ENCODE data around the gene TDRD1. TPM values are rescaled to one million over a fixed set of nuclear protein-coding genes. Genes with fewer than 3 reads are reported as not detected.

TDRD1 gene
- total and polyA plus RNA-seq, 9 donors = 0.04 to 0.29 (median 0.06) TPM

GRCh38 chr10:114188001-114188400 is 8.8 kb downstream of the TDRD1 start:
- Histone ChIP-seq H3K27me3 (ENCODE audit: control insufficient read depth, insufficient read depth, low read length) (no peaks in the 10 kb centered on the region), H3K27ac (ENCODE audit: low read length) (no peak overlapping the region), H3K4me3 (ENCODE audit: low read length) (no peak overlapping the region), H3K9me3 (replicated peaks; ENCODE audit: control insufficient read depth, low read depth, low read length) (no peaks in the 10 kb centered on the region), H3K4me1 (ENCODE audit: control insufficient read depth, insufficient read depth, low read length) (no peaks in the 10 kb centered on the region), H3K36me3 (ENCODE audit: control insufficient read depth, insufficient read depth, low read length) (no peaks in the 10 kb centered on the region)
- DNase-seq = no peak
- WGBS (ENCODE audit: insufficient coverage) = 100% methylated on average over 1 of the region's 3 CpGs

DNA sequence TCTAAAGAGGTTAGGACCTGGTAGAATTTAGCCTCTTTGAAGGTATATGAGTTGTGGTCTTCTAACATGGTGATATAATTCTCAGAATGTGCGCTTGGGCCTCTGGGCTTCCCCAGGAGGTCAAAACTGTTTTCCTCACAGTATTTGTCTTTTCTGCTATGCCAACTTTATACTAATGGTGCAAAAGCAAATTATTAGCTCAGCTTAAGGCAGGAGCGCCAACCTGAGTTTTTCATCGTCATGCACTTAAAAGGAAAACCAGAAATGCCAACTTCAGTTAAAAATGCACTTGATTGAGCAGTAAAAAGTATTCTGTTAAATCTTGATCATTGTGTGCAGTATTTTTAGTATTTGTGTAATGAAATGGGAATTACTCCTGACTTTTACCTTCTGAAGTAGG is 9.7 kb downstream of the TDRD1 start:
- no peaks in the 10 kb centered on the region for H3K9me3 ChIP-seq (replicated peaks; ENCODE audit: control insufficient read depth, low read depth, low read length)
- no peaks in the 10 kb centered on the region for H3K27me3 ChIP-seq (ENCODE audit: control insufficient read depth, insufficient read depth, low read length)
- no peaks in the 10 kb centered on the region for H3K4me1 ChIP-seq (ENCODE audit: control insufficient read depth, insufficient read depth, low read length)
- 88% methylated on average over 3 of the region's 3 CpGs for WGBS (ENCODE audit: insufficient coverage)
- no peak for DNase-seq
- H3K27ac ChIP-seq (ENCODE audit: low read length) = no peak overlapping the region
- no peaks in the 10 kb centered on the region for H3K36me3 ChIP-seq (ENCODE audit: control insufficient read depth, insufficient read depth, low read length)
- H3K4me3 ChIP-seq (ENCODE audit: low read length) = no peak overlapping the region

GRCh38 chr10:114189700-114190099 is 10.5 kb downstream of the TDRD1 start:
- H3K27ac ChIP-seq (ENCODE audit: low read length) = no peak overlapping the region
- DNase-seq = no peak
- no peaks in the 10 kb centered on the region for H3K36me3 ChIP-seq (ENCODE audit: control insufficient read depth, insufficient read depth, low read length)
- WGBS (ENCODE audit: insufficient coverage) = no CpG with 5 or more reads among the region's 8 CpGs
- no peaks in the 10 kb centered on the region for H3K9me3 ChIP-seq (replicated peaks; ENCODE audit: control insufficient read depth, low read depth, low read length)
- H3K4me1 ChIP-seq (ENCODE audit: control insufficient read depth, insufficient read depth, low read length) = no peaks in the 10 kb centered on the region
- no peaks in the 10 kb centered on the region for H3K27me3 ChIP-seq (ENCODE audit: control insufficient read depth, insufficient read depth, low read length)
- no peak overlapping the region for H3K4me3 ChIP-seq (ENCODE audit: low read length)

DNA sequence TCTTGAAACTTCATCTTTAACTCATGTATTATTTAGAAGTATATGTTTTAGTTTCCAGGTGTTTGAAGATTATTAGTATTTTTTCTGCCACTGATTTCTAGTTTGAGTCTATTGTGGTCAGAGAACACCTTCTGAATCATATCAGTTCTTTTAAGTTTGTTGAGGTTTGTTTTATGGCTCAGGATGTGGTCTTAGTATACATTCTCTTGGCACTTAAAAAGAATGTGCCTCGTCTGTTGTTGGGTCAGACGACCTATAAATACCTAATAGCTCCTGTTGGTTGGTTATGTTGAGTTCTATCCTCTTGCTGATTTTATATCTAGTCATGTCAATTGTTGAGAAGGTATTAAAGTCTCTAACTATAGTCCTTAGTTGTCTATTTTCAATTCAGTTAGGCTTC is 15.9 kb downstream of the TDRD1 start:
- Histone ChIP-seq H3K36me3 (ENCODE audit: control insufficient read depth, insufficient read depth, low read length) (no peaks in the 10 kb centered on the region), H3K27me3 (ENCODE audit: control insufficient read depth, insufficient read depth, low read length) (no peaks in the 10 kb centered on the region), H3K9me3 (replicated peaks; ENCODE audit: control insufficient read depth, low read depth, low read length) (no peaks in the 10 kb centered on the region), H3K4me1 (ENCODE audit: control insufficient read depth, insufficient read depth, low read length) (no peaks in the 10 kb centered on the region), H3K4me3 (ENCODE audit: low read length) (no peak overlapping the region), H3K27ac (ENCODE audit: low read length) (no peak overlapping the region)
- no CpG with 5 or more reads among the region's 2 CpGs for WGBS (ENCODE audit: insufficient coverage)
- no peak for DNase-seq

- H3K27ac ChIP-seq (ENCODE audit: low read length) = no peak overlapping the region
- H3K9me3 ChIP-seq (replicated peaks; ENCODE audit: control insufficient read depth, low read depth, low read length) = no peaks in the 10 kb centered on the region
- no CpG with 5 or more reads among the region's 4 CpGs for WGBS (ENCODE audit: insufficient coverage)
- no peak overlapping the region for H3K4me3 ChIP-seq (ENCODE audit: low read length)
- H3K27me3 ChIP-seq (ENCODE audit: control insufficient read depth, insufficient read depth, low read length) = no peaks in the 10 kb centered on the region
- no peaks in the 10 kb centered on the region for H3K36me3 ChIP-seq (ENCODE audit: control insufficient read depth, insufficient read depth, low read length)
- no peak for DNase-seq
- no peaks in the 10 kb centered on the region for H3K4me1 ChIP-seq (ENCODE audit: control insufficient read depth, insufficient read depth, low read length)
These were observed 20.1 kb downstream of the TDRD1 start for GRCh38 chr10:114199239-114199638.

- Histone ChIP-seq H3K36me3 (ENCODE audit: control insufficient read depth, insufficient read depth, low read length) (no peaks in the 10 kb centered on the region), H3K9me3 (replicated peaks; ENCODE audit: control insufficient read depth, low read depth, low read length) (no peaks in the 10 kb centered on the region), H3K4me3 (ENCODE audit: low read length) (no peak overlapping the region), H3K27ac (ENCODE audit: low read length) (no peak overlapping the region), H3K27me3 (ENCODE audit: control insufficient read depth, insufficient read depth, low read length) (no peaks in the 10 kb centered on the region), H3K4me1 (ENCODE audit: control insufficient read depth, insufficient read depth, low read length) (no peaks in the 10 kb centered on the region)
- 40% methylated on average over 2 of the region's 3 CpGs for whole genome bisulfite sequencing (ENCODE audit: insufficient coverage)
- DNase-seq = peak; percentile 41
These were observed 23.7 kb downstream of the TDRD1 start for GRCh38 chr10:114202812-114203211.

DNA sequence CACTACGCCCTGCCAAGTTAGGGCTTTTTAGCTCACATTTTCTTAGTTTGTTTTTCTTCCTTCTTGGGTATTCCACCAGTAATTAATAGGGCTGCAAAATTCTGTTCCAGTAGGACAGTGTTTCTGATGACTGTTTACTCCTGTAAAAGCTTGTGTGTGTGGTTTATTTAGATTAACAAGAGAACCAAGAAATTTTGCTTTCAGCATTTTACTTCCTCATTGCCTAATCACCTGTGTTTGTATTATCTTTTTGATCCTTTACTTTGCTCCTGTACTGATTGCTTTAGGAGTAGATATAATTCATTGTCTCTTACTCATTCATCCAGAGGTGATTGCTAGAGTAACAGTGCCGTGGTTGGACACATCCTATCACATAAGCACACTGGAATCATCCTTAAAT is 27.7 kb downstream of the TDRD1 start:
- Histone ChIP-seq H3K27me3 (ENCODE audit: control insufficient read depth, insufficient read depth, low read length) (no peaks in the 10 kb centered on the region), H3K4me3 (ENCODE audit: low read length) (no peak overlapping the region), H3K27ac (ENCODE audit: low read length) (no peak overlapping the region), H3K9me3 (replicated peaks; ENCODE audit: control insufficient read depth, low read depth, low read length) (no peaks in the 10 kb centered on the region), H3K36me3 (ENCODE audit: control insufficient read depth, insufficient read depth, low read length) (no peaks in the 10 kb centered on the region), H3K4me1 (ENCODE audit: control insufficient read depth, insufficient read depth, low read length) (no peaks in the 10 kb centered on the region)
- DNase-seq = no peak
- 67% methylated on average over 2 of the region's 2 CpGs for WGBS (ENCODE audit: insufficient coverage)

DNA sequence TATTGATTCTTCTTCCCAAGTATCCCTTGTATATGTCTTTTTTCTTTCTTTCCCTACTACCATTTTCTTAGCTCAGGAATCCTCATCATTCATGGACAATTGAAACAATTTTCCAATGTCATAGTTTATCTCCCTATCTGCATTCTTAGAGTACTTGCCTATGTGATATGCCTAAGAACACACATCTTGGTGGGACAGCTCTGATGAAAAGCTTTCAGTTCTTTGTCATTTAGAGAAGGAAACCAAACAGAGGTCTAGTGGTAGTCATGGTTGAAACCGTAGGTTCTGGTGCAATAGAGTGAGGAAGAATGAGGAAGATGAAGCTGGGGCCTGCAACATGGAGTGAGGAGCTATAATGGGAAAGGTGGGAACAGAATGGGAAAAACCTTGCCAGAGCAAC is 28.2 kb downstream of the TDRD1 start:
- Histone ChIP-seq H3K27ac (ENCODE audit: low read length) (no peak overlapping the region), H3K4me3 (ENCODE audit: low read length) (no peak overlapping the region), H3K4me1 (ENCODE audit: control insufficient read depth, insufficient read depth, low read length) (no peaks in the 10 kb centered on the region), H3K36me3 (ENCODE audit: control insufficient read depth, insufficient read depth, low read length) (no peaks in the 10 kb centered on the region), H3K9me3 (replicated peaks; ENCODE audit: control insufficient read depth, low read depth, low read length) (no peaks in the 10 kb centered on the region), H3K27me3 (ENCODE audit: control insufficient read depth, insufficient read depth, low read length) (no peaks in the 10 kb centered on the region)
- WGBS (ENCODE audit: insufficient coverage) = 83% methylated on average over 1 of the region's 1 CpG
- no peak for DNase-seq

DNA sequence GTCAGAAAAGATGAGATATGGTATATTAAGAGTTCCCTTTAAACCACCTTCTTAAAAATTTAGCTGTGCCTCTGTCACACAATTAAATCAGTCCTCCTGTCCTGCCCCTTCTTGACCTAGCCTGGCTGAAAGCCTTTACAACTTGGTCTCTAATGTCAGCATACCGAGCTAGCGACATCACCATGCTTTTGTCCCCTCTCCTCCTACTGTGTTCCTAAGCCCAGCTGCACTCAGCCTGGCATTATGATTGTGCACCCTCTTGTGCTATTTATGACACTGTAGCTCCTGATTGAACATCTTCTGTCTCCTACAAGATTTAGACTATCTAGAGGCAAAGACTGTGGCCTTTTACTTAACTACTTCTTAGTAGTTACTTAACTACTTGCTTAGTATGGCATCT is 29.2 kb downstream of the TDRD1 start:
- Histone ChIP-seq H3K4me1 (ENCODE audit: control insufficient read depth, insufficient read depth, low read length) (no peaks in the 10 kb centered on the region), H3K4me3 (ENCODE audit: low read length) (no peak overlapping the region), H3K36me3 (ENCODE audit: control insufficient read depth, insufficient read depth, low read length) (no peaks in the 10 kb centered on the region), H3K9me3 (replicated peaks; ENCODE audit: control insufficient read depth, low read depth, low read length) (no peaks in the 10 kb centered on the region), H3K27ac (ENCODE audit: low read length) (no peak overlapping the region), H3K27me3 (ENCODE audit: control insufficient read depth, insufficient read depth, low read length) (no peaks in the 10 kb centered on the region)
- WGBS (ENCODE audit: insufficient coverage) = 84% methylated on average over 2 of the region's 2 CpGs
- no peak for DNase-seq

- H3K27me3 ChIP-seq (ENCODE audit: control insufficient read depth, insufficient read depth, low read length) = no peaks in the 10 kb centered on the region
- WGBS (ENCODE audit: insufficient coverage) = no CpG with 5 or more reads among the region's 2 CpGs
- no peaks in the 10 kb centered on the region for H3K36me3 ChIP-seq (ENCODE audit: control insufficient read depth, insufficient read depth, low read length)
- no peak for DNase-seq
- H3K27ac ChIP-seq (ENCODE audit: low read length) = no peak overlapping the region
- no peak overlapping the region for H3K4me3 ChIP-seq (ENCODE audit: low read length)
- no peaks in the 10 kb centered on the region for H3K9me3 ChIP-seq (replicated peaks; ENCODE audit: control insufficient read depth, low read depth, low read length)
- no peaks in the 10 kb centered on the region for H3K4me1 ChIP-seq (ENCODE audit: control insufficient read depth, insufficient read depth, low read length)
These were observed 33.0 kb downstream of the TDRD1 start for GRCh38 chr10:114212153-114212552.

- H3K4me1 ChIP-seq (ENCODE audit: control insufficient read depth, insufficient read depth, low read length) = no peaks in the 10 kb centered on the region
- H3K9me3 ChIP-seq (replicated peaks; ENCODE audit: control insufficient read depth, low read depth, low read length) = no peaks in the 10 kb centered on the region
- no peak for DNase-seq
- H3K4me3 ChIP-seq (ENCODE audit: low read length) = no peak overlapping the region
- no CpG with 5 or more reads among the region's 1 CpG for WGBS (ENCODE audit: insufficient coverage)
- no peak overlapping the region for H3K27ac ChIP-seq (ENCODE audit: low read length)
- no peaks in the 10 kb centered on the region for H3K27me3 ChIP-seq (ENCODE audit: control insufficient read depth, insufficient read depth, low read length)
- no peaks in the 10 kb centered on the region for H3K36me3 ChIP-seq (ENCODE audit: control insufficient read depth, insufficient read depth, low read length)
These were observed 35.9 kb downstream of the TDRD1 start for GRCh38 chr10:114215033-114215432.
